Activated CD8-positive, alpha-beta memory T cell treated with anti-CD3 and anti-CD28 coated beads, Interleukin-2, amount 50 U/mL, for 1 hour (primary cell): ENCODE results near the gene HCRTR1.

Source experiments
- DNase-seq: peaks from one replicate; pipeline ENCODE4 v3.0.0-alpha.2; 2020; ENCODE audit errors: extremely low read depth

The HCRTR1 gene

GRCh38 chr1:31650161-31651088 is 32.9 kb downstream of the HCRTR1 start:
- DNase-seq = no peak

- DNase-seq = no peak
Measured at GRCh38 chr1:31651089-31651420, 33.6 kb downstream of the HCRTR1 start.

GRCh38 chr1:31651766-31652165 is 34.3 kb downstream of the HCRTR1 start:
- DNase-seq = no peak

GRCh38 chr1:31652891-31653499 is 35.5 kb downstream of the HCRTR1 start:
- no peak for DNase-seq

- DNase-seq = no peak
Measured at GRCh38 chr1:31653717-31654473, 36.4 kb downstream of the HCRTR1 start.

GRCh38 chr1:31654474-31654776 is 36.9 kb downstream of the HCRTR1 start:
- DNase-seq = no peak

GRCh38 chr1:31655104-31655503 is 37.6 kb downstream of the HCRTR1 start:
- no peak for DNase-seq

GRCh38 chr1:31655756-31656155 is 38.3 kb downstream of the HCRTR1 start:
- no peak for DNase-seq

- no peak for DNase-seq
Measured at GRCh38 chr1:31657020-31657804, 39.7 kb downstream of the HCRTR1 start.

- no peak for DNase-seq
Measured at GRCh38 chr1:31657972-31658510, 40.6 kb downstream of the HCRTR1 start.

GRCh38 chr1:31658721-31659120 is 41.2 kb downstream of the HCRTR1 start:
- DNase-seq = no peak

GRCh38 chr1:31659889-31660288 is 42.4 kb downstream of the HCRTR1 start:
- no peak for DNase-seq

GRCh38 chr1:31660871-31661455 is 43.5 kb downstream of the HCRTR1 start:
- no peak for DNase-seq

- DNase-seq = no peak
Measured at GRCh38 chr1:31661856-31662255, 44.4 kb downstream of the HCRTR1 start.

- DNase-seq = no peak
Measured at GRCh38 chr1:31662463-31662862, 45.0 kb downstream of the HCRTR1 start.

GRCh38 chr1:31663622-31664452 is 46.3 kb downstream of the HCRTR1 start:
- no peak for DNase-seq

- DNase-seq = no peak
Measured at GRCh38 chr1:31664528-31664927, 47.0 kb downstream of the HCRTR1 start.

- DNase-seq = no peak
Measured at GRCh38 chr1:31665234-31665878, 47.9 kb downstream of the HCRTR1 start.

- DNase-seq = no peak
Measured at GRCh38 chr1:31666263-31666963, 48.9 kb downstream of the HCRTR1 start.
